Measurements from ENCODE around the gene ZNF549. TPM values are rescaled to one million over a fixed set of nuclear protein-coding genes. Genes with fewer than 3 reads are reported as not detected.

ZNF549 gene
- total RNA-seq, 1 experiment from 2014 or later: 6.6 TPM

Other genes starting within 250 kb of the ZNF549 start
- 33.7 and 35.5 TPM in 2 replicates for gene ZNF460, start 246.9 kb upstream of the ZNF549 start, total RNA-seq (2014; rRNA removed; shearing (Covaris generic))
- gene ZNF543, start 206.9 kb upstream of the ZNF549 start, total RNA-seq (2014; rRNA removed; shearing (Covaris generic)): 7.4 TPM in 2 replicates
- gene ZNF304, start 176.1 kb upstream of the ZNF549 start, total RNA-seq (2014; rRNA removed; shearing (Covaris generic)): 6.7 and 7.6 TPM in 2 replicates
- gene TRAPPC2B, start 163.8 kb upstream of the ZNF549 start, total RNA-seq (2014; rRNA removed; shearing (Covaris generic)): 12.4 and 14.8 TPM in 2 replicates
- 1.5 and 1.8 TPM in 2 replicates for gene ZNF547, start 163.8 kb upstream of the ZNF549 start, total RNA-seq (2014; rRNA removed; shearing (Covaris generic))
- gene ZNF548, start 137.5 kb upstream of the ZNF549 start, total RNA-seq (2014; rRNA removed; shearing (Covaris generic)): 12.7 and 13.7 TPM in 2 replicates
- 4.6 and 4.8 TPM in 2 replicates for gene ZNF17, start 116.2 kb upstream of the ZNF549 start, total RNA-seq (2014; rRNA removed; shearing (Covaris generic))
- gene ZNF749, start 92.0 kb upstream of the ZNF549 start, total RNA-seq (2014; rRNA removed; shearing (Covaris generic)): 9.8 and 9.9 TPM in 2 replicates
- gene VN1R1, start 70.2 kb upstream of the ZNF549 start, total RNA-seq (2014; rRNA removed; shearing (Covaris generic)): 0.05 and 0.08 TPM in 2 replicates
- 6.6 and 6.8 TPM in 2 replicates for gene ZNF772, start 49.8 kb upstream of the ZNF549 start, total RNA-seq (2014; rRNA removed; shearing (Covaris generic))
- 6.5 and 8.6 TPM in 2 replicates for gene ZNF419, start 39.6 kb upstream of the ZNF549 start, total RNA-seq (2014; rRNA removed; shearing (Covaris generic))
- 6.6 and 10.0 TPM in 2 replicates for gene ZNF773, start 27.4 kb upstream of the ZNF549 start, total RNA-seq (2014; rRNA removed; shearing (Covaris generic))
- 6.1 and 7.1 TPM in 2 replicates for gene ZNF550, start 32.5 kb downstream of the ZNF549 start, total RNA-seq (2014; rRNA removed; shearing (Covaris generic))
- gene ZNF416, start 51.6 kb downstream of the ZNF549 start, total RNA-seq (2014; rRNA removed; shearing (Covaris generic)): 4.5 and 4.6 TPM in 2 replicates
- 1.7 and 2.3 TPM in 2 replicates for gene ZIK1, start 56.8 kb downstream of the ZNF549 start, total RNA-seq (2014; rRNA removed; shearing (Covaris generic))
- 3.8 and 6.5 TPM in 2 replicates for gene ZNF530, start 72.5 kb downstream of the ZNF549 start, total RNA-seq (2014; rRNA removed; shearing (Covaris generic))
- 15.4 and 16.3 TPM in 2 replicates for gene ZNF134, start 86.9 kb downstream of the ZNF549 start, total RNA-seq (2014; rRNA removed; shearing (Covaris generic))
- 10.4 TPM in 2 replicates for gene ZNF211, start 105.8 kb downstream of the ZNF549 start, total RNA-seq (2014; rRNA removed; shearing (Covaris generic))
- gene ZSCAN4, start 141.6 kb downstream of the ZNF549 start, total RNA-seq (2014; rRNA removed; shearing (Covaris generic)): not detected in 2 replicates
- 10.0 and 15.2 TPM in 2 replicates for gene ZNF551, start 154.6 kb downstream of the ZNF549 start, total RNA-seq (2014; rRNA removed; shearing (Covaris generic))
- gene ZNF154, start 181.8 kb downstream of the ZNF549 start, total RNA-seq (2014; rRNA removed; shearing (Covaris generic)): 0.03 TPM in 1 of 2 replicates, not detected in the other
- gene ZNF671, start 200.3 kb downstream of the ZNF549 start, total RNA-seq (2014; rRNA removed; shearing (Covaris generic)): 5.0 and 5.5 TPM in 2 replicates
- gene ZNF776, start 219.5 kb downstream of the ZNF549 start, total RNA-seq (2014; rRNA removed; shearing (Covaris generic)): 5.5 and 6.6 TPM in 2 replicates
- gene ZNF586, start 242.3 kb downstream of the ZNF549 start, total RNA-seq (2014; rRNA removed; shearing (Covaris generic)): 9.4 and 10.0 TPM in 2 replicates